HG03108 (cell line): ENCODE results near the gene OR5D16.
"Not testable (repeated sequence)": the region's sequence is repeated elsewhere in the genome, so short reads cannot be mapped to it uniquely, and the experiment has no call there.

Source experiments
- ATAC-seq: cut with Tn5 transposase; IDR thresholded peaks from one replicate; pipeline ENCODE4 v1.9.1; 2021; ENCODE audit warnings: moderate library complexity; ENCODE audit not compliant: unreplicated experiment

OR5D16 gene

DNA sequence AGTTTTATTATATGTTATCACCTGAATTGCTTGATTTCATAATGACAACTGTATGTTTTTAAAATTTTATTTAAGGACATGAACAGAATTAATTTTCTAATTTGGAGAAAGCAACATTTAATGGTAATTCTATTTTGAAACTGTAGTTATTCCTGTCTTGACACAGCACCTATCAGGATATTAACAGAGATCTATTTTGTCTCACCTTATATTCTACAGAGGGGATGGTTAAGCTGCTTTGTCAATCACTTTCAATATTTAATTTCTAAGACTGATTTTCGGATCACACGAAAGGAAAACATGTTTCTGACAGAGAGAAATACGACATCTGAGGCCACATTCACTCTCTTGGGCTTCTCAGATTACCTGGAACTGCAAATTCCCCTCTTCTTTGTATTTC lies at the start of gene OR5D16:
Gene OR5D16, plus strand, starts transcription at position 301 of the 400 bp plus-strand sequence. Its CDS starts 0 bp downstream, at position 301.
- no peak for ATAC-seq

DNA sequence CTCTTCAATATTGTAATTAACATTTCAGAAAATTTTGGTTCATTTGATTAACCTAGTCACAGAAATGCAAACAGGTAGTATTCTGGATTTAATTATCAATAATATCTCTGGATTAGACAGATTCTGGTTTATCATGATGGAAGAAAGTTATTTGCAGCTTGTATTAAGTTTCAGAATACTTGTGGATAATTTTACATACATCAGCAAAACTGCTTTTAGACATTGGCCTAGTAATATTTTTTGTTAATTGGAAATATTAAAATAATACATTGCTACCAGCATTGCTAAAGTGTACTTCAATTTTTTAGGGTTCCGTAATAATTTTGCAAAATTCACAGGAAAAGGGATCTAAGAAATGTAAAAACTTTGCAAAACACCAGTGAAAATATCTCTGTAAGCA lies 46.9 kb upstream of the OR5D16 start:
- ATAC-seq = no peak

DNA sequence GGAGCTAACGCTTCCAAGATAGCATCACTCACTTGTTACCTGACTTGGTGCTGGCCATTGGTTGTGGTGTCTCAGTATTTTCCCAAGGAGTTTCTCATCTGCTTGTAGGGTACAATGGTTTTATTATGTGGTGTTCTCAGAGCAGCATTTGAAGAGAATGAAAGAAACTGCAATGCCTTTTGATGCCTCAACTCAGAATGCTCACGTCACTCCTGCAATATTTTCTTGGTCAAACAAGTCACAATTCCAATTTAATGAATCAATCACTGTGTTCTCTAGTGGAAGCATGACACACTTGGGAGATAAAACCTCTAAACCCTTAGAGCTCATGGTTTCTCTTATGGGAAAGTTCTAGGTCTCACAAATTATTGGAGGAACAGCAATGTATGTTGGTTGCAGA lies 45.2 kb upstream of the OR5D16 start:
- no peak for ATAC-seq

DNA sequence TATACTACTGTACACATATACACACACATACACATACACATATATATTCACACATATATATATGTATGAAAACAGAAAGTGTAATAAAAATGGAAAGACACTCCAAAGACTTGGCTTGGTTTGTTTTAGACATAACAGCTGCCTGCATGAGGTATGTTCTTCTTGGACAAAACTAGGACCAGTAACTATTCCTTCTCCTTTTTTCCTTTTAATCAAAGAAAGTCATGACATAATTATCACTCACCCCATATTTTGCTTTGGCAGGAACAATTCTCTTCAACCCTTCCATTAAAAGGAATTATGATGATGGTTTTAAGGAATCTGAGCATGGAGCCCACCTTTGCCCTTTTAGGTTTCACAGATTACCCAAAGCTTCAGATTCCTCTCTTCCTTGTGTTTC lies 43.3 kb upstream of the OR5D16 start, which contains the start of gene OR5D14:
Gene OR5D14, plus strand, starts transcription at position 301 of the 400 bp plus-strand sequence. Its CDS starts 0 bp downstream, at position 301.
- no peak for ATAC-seq

DNA sequence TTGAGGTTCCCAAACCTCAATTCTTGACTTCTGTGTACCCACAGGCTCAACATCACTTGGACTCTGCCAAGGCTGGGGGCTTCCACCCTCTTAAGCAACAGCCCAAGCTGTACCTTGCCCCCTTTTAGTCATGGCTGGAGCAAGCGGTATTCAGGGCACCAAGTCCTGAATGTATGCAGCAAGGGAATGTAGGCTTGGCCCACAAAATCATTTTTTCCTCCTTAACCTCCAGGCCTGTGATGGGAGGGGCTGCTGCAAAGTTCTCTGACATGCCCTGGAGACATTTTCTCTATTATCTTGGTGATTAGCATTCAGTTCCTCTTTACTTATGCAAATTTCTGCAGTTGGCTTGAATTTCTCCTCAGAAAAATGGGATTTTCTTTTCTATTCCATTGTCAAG lies 32.3 kb upstream of the OR5D16 start:
- ATAC-seq = no peak

DNA sequence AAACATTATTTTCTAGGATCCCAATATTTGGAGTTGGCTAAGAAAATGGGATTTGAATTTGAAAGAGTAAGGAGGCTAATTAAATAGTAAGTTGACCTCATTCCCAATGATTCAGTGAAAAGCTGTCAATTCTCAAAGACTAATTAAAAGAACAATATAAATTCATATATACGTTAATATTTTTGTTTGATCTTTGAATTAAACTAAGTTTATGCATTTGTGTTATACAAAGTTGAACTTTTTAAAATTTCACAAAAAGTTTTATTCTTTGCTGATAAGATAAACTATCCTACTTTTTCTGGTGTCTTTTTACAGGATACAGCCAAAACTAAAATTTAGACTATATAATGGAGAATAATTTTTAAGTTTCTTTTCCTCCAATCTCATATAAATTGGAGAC lies 27.5 kb upstream of the OR5D16 start, which contains the start of gene OR5L1:
Gene OR5L1, plus strand, starts transcription at position 301 of the 400 bp plus-strand sequence. CDS start 100 bp downstream, outside the sequence.
- no peak for ATAC-seq

DNA sequence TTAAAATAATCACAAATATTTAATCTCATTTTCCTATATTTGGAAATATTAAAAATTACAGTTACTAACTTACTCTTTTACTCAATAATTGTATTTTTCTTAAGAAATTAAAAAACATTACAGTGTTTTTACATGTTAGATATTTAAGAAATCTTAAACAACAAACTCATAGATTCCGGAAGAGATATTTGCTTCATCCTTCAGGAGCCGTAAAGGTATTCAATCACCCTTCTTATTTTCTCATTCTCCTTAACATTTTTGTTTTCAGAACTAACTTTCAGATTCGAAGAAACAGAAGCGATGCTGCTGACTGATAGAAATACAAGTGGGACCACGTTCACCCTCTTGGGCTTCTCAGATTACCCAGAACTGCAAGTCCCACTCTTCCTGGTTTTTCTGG lies 19.2 kb upstream of the OR5D16 start, which contains the start of gene OR5D18:
Gene OR5D18, plus strand, starts transcription at position 301 of the 400 bp plus-strand sequence. Its CDS starts 0 bp downstream, at position 301.
- no peak for ATAC-seq

DNA sequence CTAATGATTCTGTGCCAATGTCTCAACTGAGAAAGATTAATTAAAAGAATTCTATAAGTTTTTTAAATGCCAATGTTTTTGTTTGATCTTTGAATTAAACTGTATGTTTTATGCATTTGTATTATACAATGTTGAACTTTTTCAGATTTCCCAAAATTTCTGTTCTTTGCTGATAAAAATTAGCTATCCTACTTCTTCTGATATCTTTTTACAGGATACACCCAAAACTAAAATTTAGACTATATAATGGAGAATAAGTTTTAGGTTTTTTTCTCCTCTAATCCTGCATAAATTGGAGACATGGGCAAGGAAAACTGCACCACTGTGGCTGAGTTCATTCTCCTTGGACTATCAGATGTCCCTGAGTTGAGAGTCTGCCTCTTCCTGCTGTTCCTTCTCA lies 11.6 kb upstream of the OR5D16 start, which contains the start of gene OR5L2:
Gene OR5L2, plus strand, starts transcription at position 301 of the 400 bp plus-strand sequence. Its CDS starts 0 bp downstream, at position 301.
- no peak for ATAC-seq

DNA sequence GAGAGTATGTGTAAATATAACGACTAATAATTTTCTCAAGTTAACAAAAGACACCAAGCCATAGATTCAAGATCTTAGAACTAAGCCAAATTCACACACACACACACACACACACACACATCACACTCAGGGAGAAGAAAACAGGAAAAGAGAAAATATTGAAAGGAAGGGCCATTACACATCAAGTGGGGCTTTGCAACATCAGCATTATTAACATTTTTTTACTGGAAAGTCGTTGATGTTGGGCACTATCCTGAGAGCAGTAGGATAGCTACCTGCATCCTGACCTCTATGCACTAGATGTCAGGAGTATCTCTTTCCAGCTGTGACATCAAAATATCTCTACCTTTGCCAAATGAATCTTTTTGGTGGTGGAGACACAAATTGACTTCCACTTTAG lies 8.9 kb downstream of the OR5D16 start:
- no peak for ATAC-seq

DNA sequence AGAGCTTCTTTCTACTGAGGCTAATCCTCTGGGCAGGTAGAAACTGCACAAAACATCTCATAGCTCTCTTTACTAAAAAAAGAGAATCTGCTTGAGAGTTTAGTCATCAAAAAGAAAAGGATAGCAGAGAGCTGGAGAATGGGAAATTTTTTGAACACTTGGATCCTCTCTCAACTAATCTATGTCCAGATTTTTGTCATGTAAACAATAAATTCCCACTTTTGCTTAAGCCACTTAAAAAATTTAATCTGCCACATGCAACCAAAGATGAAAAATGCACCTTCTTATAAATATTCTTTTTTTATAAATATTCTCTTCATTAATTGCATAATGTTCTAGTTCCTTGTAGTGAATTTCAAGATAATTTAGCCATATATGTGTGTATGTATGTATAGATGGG lies 10.5 kb downstream of the OR5D16 start:
- ATAC-seq = no peak

DNA sequence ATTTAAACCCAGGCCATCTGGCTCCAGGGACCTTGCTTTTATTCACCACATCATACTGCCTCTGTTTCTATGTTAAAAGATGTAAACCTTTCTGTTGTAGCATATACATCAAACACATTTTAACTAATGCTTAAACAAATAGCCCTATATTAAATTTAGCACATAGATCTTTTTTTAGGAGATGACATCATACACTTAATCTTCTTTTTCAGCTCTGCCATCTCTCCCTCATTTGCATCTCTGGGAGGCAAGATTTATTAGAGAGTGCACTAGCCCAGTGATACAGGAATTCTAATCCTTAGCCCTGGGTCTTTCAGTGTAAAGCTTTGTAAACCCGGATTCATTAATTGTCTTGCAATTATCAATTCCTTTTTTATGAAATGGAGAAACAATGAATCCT lies 13.6 kb downstream of the OR5D16 start:
- ATAC-seq = no peak

DNA sequence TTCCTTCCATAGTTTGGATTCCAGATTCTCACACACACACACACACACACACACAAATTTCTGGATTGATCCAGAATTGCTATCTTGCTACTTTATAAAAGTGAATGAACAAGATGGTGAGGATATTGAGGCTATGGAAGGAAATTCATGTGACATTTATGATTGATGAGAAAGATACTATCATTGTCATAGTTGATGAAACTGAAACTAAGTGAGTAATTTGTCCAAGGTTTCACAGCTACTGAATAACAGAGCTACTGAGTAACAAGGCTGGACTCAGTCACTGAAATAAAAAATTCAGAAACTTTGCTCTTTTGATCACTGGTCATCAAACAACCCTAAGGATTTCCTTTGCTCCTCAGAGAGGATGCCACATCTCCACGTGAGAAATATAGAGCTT lies 16.2 kb downstream of the OR5D16 start:
- ATAC-seq = no peak

DNA sequence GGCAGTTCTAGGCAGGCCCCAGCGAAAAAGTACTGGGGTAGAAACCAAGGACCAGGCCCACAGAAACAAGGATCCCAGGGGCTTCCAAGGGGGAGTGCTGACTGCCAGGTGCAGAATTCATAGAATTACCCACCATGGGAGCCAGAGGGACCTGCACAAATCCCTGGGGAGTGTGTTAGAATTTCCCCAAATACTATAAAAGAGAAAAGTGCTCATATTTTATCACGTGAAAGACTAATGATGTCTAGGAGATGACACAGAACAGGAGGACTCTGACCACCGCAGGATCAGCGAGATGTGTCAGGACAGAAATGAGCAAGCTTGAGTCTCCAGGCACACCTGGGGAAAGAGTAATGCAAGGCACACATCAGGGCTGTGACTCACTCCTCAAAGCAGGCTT lies 28.8 kb downstream of the OR5D16 start:
- not testable (repeated sequence) for ATAC-seq

DNA sequence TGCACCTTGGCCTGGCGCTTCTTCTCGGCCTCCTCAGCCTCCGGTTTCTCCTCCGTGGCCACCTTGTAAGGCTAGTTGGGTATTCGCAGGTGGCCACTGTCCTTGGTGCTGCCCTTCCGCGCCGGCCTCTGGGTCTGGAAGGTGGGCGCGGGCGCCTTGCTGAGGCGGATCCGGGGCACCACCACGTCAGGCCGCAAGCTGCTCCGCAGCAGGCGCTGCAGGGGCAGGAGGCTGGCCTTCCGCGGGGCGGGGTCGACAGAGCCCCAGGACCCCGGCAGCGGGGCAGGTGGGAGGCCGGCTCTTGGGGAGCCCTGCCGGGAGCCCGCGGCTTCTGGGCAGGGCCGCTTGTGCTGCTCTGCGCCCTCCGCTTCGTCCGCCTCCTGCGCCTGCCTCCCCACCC lies 34.2 kb downstream of the OR5D16 start:
- ATAC-seq = not testable (repeated sequence)

DNA sequence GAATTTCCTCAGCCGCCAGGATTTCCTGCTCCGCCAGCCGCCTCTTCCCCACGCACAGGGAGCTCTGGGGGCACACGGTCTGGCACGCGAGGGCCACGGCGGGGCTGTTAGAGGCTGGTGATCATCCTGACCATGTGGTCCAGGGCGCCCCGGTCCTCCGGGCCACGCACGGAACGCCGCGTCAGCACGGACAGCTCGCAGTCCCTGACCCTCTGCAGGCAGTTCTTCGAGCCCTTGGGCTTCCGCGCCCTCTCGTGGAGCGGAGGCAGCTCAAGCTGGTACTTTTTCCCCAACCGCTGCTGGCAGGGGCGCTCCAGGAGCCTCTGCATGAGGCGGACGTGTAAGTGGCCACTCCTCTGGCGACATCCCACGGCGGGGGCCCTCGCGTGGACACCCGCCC lies 34.6 kb downstream of the OR5D16 start:
- ATAC-seq = not testable (repeated sequence)

DNA sequence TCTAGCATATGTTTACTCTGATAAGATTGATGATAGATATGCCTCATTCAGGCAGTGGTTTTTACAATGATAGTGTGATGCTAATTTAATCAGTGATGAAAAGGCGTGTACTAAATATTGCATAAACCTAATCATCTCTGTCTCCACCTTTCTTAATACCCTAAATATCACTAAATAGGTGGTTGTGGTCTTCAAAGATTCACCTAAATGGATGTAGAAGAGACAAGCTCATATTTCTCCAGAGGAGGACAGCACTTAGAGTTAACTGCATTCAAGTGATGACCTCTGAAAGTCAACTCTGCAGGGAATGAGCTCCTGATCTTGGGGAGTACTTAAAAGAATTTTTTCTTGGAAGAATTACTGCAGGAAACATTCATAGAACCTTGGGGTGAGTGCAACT lies 44.4 kb downstream of the OR5D16 start, which contains the start of gene TRIM51:
Gene TRIM51, plus strand, starts transcription at position 301 of the 400 bp plus-strand sequence. CDS start 2,132 bp downstream, outside the sequence.
- ATAC-seq = not testable (repeated sequence)

DNA sequence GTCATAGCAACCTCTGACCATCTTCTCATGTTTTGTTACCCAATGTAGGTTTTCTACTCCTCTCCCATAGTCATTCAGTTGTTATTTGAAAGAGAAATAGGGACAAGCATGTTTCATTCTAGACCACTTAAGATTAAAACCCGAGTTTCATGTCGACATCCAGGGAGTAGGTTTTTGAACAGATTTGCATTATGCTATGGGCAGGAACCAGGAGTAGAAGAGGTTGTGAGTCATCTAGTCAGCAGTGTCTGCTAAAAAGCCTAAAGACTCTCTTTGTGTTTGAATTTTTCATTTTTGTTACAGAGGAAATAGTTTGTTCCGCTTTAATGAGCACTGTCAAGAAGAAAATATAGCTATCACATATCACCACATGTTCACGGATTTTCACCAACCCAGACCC lies 46.4 kb downstream of the OR5D16 start:
- not testable (repeated sequence) for ATAC-seq

DNA sequence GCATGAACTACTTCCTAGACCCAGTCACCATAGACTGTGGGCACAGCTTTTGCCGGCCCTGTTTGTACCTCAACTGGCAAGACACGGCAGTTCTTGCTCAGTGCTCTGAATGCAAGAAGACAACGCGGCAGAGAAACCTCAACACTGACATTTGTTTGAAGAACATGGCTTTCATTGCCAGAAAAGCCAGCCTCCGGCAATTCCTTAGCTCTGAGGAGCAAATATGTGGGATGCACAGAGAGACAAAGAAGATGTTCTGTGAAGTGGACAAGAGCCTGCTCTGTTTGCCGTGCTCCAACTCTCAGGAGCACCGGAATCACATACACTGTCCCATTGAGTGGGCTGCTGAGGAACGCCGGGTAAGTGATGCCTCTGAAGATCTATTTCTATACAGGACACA lies 46.9 kb downstream of the OR5D16 start:
- ATAC-seq = not testable (repeated sequence)
